HCT116 (cell line): ENCODE measurements around the gene TMEM178A. TPM values are rescaled to one million over a fixed set of nuclear protein-coding genes. Genes with fewer than 3 reads are reported as not detected.

ENCODE experiments used
- ATAC-seq: fragments of 200-7000 bp; cut with Tn5 transposase; 2 replicates; pipeline ENCODE4 v1.9.1; 2020; ENCODE audit warnings: mild to moderate bottlenecking, moderate library complexity
- BruUV-seq: library from RNA; stranded (reverse); fragments of 400-500 nt; replicated peaks from 2 replicates; lab custom pipeline; 2021; lab: Mats Ljungman, UMichigan
- CTCF ChIA-PET: fragments of 300-600 bp; sonication (Branson Sonifier 250); formaldehyde crosslinking; loops from one replicate; lab custom pipeline; 2021; ENCODE audit warnings: antibody characterized with exemption; lab: Charles Lee
- POLR2A ChIA-PET: fragments of 300-600, 350-600 bp; sonication (Branson Sonifier 250); formaldehyde crosslinking; loops from one replicate; lab custom pipeline; 2021; ENCODE audit warnings: antibody characterized with exemption; lab: Charles Lee
- RAD21 ChIA-PET, 2 experiments: fragments of 300-600 bp; sonication (Branson Sonifier 250); formaldehyde crosslinking; loops; one replicate each; lab custom pipeline; 2023; ENCODE audit warnings: low total read pairs in 2 of 2; ENCODE audit not compliant: uncharacterized antibody in 2 of 2, unreplicated experiment in 2 of 2, low non-redundant PET in 1 of 2; lab: Charles Lee
- DNase-seq: peaks from one replicate; pipeline ENCODE4 v3.0.0-alpha.2; 2010; ENCODE audit warnings: low read depth, low spot score
- H2AFZ ChIP-seq: fragments of 200-600 bp; shearing (Covaris generic), sonication (generic); 2 replicates; pipeline ENCODE4 v1.6.1; 2017; ENCODE audit warnings: low read depth, mixed run types, mixed read lengths, antibody characterized with exemption, low read length; ENCODE audit not compliant: poor library complexity, severe bottlenecking
- H3K27ac ChIP-seq: 2 replicates; pipeline ENCODE4 v1.5.1; 2012; ENCODE audit warnings: low read depth, low read length
- H3K27me3 ChIP-seq: fragments of 200-600 bp; sonication (generic); 2 replicates; pipeline ENCODE4 v1.6.1; 2016; ENCODE audit warnings: mixed run types, low read length, mixed read lengths; ENCODE audit not compliant: insufficient read depth
- H3K36me3 ChIP-seq, 2 experiments: fragments of 200-500 bp in 1 of 2; fragments of 200-600 bp in 1 of 2; sonication (Bioruptor generic) in 1 of 2; sonication (generic) in 1 of 2; 2 replicates each; pipeline versions ENCODE4 v1.5.1 to v1.6.1; 2014 to 2016; ENCODE audit warnings: low read length in 2 of 2, inconsistent platforms in 1 of 2, mixed read lengths in 1 of 2, mixed run types in 1 of 2; ENCODE audit not compliant: insufficient read depth in 2 of 2, control insufficient read depth in 1 of 2
- H3K4me1 ChIP-seq, 2 experiments: fragments of 200-600 bp in 1 of 2; sonication (generic) in 1 of 2; 2 replicates each; pipeline versions ENCODE4 v1.5.1 to v1.6.1; 2012 to 2017; ENCODE audit warnings: low read length in 2 of 2, inconsistent platforms in 1 of 2, mild to moderate bottlenecking in 1 of 2, mixed read lengths in 1 of 2, mixed run types in 1 of 2, moderate library complexity in 1 of 2; ENCODE audit not compliant: insufficient read depth in 2 of 2, control insufficient read depth in 1 of 2
- H3K4me2 ChIP-seq: fragments of 200-600 bp; sonication (generic); 2 replicates; pipeline ENCODE4 v1.6.1; 2017; ENCODE audit warnings: mixed run types, low read length, mixed read lengths
- H3K4me3 ChIP-seq, 2 experiments: fragments of 200-600 bp in 1 of 2; sonication (generic) in 1 of 2; replicated peaks in 1 of 2; 2 replicates each; pipeline ENCODE4 v1.5.1; 2011 to 2016; ENCODE audit warnings: low read length in 2 of 2, control low read depth in 1 of 2, low read depth in 1 of 2, mild to moderate bottlenecking in 1 of 2, mixed read lengths in 1 of 2, mixed run types in 1 of 2
- H3K79me2 ChIP-seq: fragments of 200-600 bp; sonication (generic); 2 replicates; pipeline ENCODE4 v1.6.1; 2017; ENCODE audit warnings: mild to moderate bottlenecking, mixed run types, low read length, moderate library complexity, mixed read lengths; ENCODE audit not compliant: insufficient read depth
- H3K9ac ChIP-seq: fragments of 200-600 bp; sonication (generic); 2 replicates; pipeline ENCODE4 v1.6.1; 2016; ENCODE audit warnings: low read length, mixed read lengths
- H3K9me2 ChIP-seq: fragments of 200-600 bp; sonication (generic), shearing (Covaris generic); 2 replicates; pipeline ENCODE4 v1.6.1; 2017; ENCODE audit warnings: mixed run types, mild to moderate bottlenecking, moderate library complexity; ENCODE audit not compliant: insufficient read depth
- H3K9me3 ChIP-seq, 2 experiments: fragments of 200-500 bp in 1 of 2; fragments of 200-600 bp in 1 of 2; sonication (Bioruptor generic) in 1 of 2; sonication (generic) in 1 of 2; 2 replicates each; pipeline ENCODE4 v1.6.1; 2014 to 2017; ENCODE audit warnings: low read length in 2 of 2, mixed read lengths in 2 of 2, inconsistent platforms in 1 of 2, low read depth in 1 of 2, mild to moderate bottlenecking in 1 of 2, mixed run types in 1 of 2, moderate library complexity in 1 of 2; ENCODE audit not compliant: control insufficient read depth in 1 of 2, insufficient read depth in 1 of 2
- H4K20me1 ChIP-seq: fragments of 200-600 bp; sonication (generic), shearing (Covaris generic); 2 replicates; pipeline ENCODE4 v1.6.1; 2017; ENCODE audit warnings: mixed run types, mild to moderate bottlenecking, moderate library complexity; ENCODE audit not compliant: insufficient read depth
- CBX3 ChIP-seq: IDR thresholded peaks from 2 replicates; pipeline ENCODE4 v1.6.1; 2012; ENCODE audit warnings: low read depth
- ELF1 ChIP-seq: IDR thresholded peaks from 2 replicates; pipeline ENCODE4 v1.6.1; 2012; ENCODE audit warnings: low read depth, borderline replicate concordance
- EZH2 ChIP-seq: fragments of 200-600 bp; sonication (generic); IDR thresholded peaks from 2 replicates; pipeline ENCODE4 v1.6.1; 2017; ENCODE audit warnings: antibody characterized with exemption, mixed run types
- EZH2phosphoT487 ChIP-seq: fragments of 200-600 bp; IDR thresholded peaks from 2 replicates; pipeline ENCODE4 v1.6.1; 2018; ENCODE audit warnings: antibody characterized with exemption, borderline replicate concordance
- FOSL1 ChIP-seq: IDR thresholded peaks from 2 replicates; pipeline ENCODE4 v1.6.1; 2012; ENCODE audit warnings: low read depth
- JUND ChIP-seq: IDR thresholded peaks from 2 replicates; pipeline ENCODE4 v1.6.1; 2012
- POLR2A ChIP-seq: IDR thresholded peaks from 2 replicates; pipeline ENCODE4 v1.7.0; 2011; ENCODE audit warnings: borderline replicate concordance; ENCODE audit not compliant: insufficient read depth, insufficient read length; ENCODE audit errors: extremely low read depth
- TCF7L2 ChIP-seq: IDR thresholded peaks from 2 replicates; pipeline ENCODE4 v1.7.0; 2011; ENCODE audit warnings: borderline replicate concordance, inconsistent platforms; ENCODE audit not compliant: insufficient read depth, insufficient read length; ENCODE audit errors: extremely low read depth
- YY1 ChIP-seq: IDR thresholded peaks from 2 replicates; pipeline ENCODE4 v1.6.1; 2011; ENCODE audit warnings: low read length, low read depth, moderate library complexity, mild to moderate bottlenecking; ENCODE audit not compliant: insufficient replicate concordance; ENCODE audit errors: extremely low read depth
- ZFX ChIP-seq: fragments of 450-650 bp; IDR thresholded peaks from 2 replicates; pipeline ENCODE4 v1.6.1; 2017
- ZNF274 ChIP-seq: fragments of 200-500 bp; sonication (Bioruptor generic); IDR thresholded peaks from 2 replicates; pipeline ENCODE4 v1.6.1; 2014; ENCODE audit warnings: mild to moderate bottlenecking, low read depth, low read length, inconsistent platforms
- intact Hi-C: fragments of 100-400 bp; cut with micrococcal nuclease; formaldehyde crosslinking; loops from 2 replicates; pipeline ENCODE4 v1.10.0; 2022
- total RNA-seq: library from RNA; stranded (reverse); gene quantifications from one replicate; pipeline ENCODE4 v1.2.1, GENCODE V29; 2021; ENCODE audit not compliant: unreplicated experiment
- TF ChIP-seq, protein P1 (sequence below): IDR thresholded peaks from 2 replicates; pipeline ENCODE4 v1.6.1; 2011; ENCODE audit warnings: mild to moderate bottlenecking, low read length, moderate library complexity; ENCODE audit not compliant: insufficient replicate concordance; ENCODE audit errors: extremely low read depth
- TF ChIP-seq, protein P2 (sequence below): IDR thresholded peaks from 2 replicates; pipeline ENCODE4 v1.6.1; 2012
- TF ChIP-seq, protein P3 (sequence below): IDR thresholded peaks from 2 replicates; pipeline ENCODE4 v1.6.1; 2012; ENCODE audit warnings: low read depth

TMEM178A gene
- total RNA-seq, 1 experiment from 2014 or later, result 1.3 TPM

DNA sequence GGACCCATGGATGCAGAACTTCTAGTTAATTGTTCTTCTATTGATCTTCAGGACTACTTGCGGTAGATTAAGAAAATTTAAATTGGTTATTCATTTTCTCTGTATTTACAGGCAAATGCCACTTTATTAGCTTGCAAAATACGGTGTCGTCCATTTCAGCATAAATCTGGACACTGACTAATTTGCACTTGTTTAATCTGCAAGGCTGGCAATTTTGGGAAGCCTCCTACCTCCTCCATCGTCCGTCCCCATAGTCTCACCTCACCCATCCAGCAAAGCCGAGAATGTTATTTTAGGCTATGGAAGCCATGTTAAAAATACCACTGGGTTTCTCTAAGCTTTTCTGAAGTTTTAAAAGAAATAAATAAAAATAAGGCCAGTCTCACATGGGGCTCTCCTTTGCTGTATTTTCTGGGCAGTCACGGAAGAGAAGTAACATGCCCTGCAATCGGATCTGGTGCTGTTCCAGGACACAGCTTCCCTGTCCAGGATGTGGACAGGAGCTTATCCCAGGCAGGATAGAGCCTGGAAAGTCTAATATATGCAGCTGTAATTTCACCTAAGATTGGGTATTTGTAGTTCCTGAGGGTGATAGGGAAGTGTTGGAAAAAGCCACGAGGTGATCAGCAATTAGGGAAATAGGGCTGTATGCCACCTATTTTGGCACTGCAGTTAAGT lies 17.4 kb downstream of the TMEM178A start:
- ChIA-PET CTCF (no interaction called here), POLR2A (no interaction called here), RAD21 (no interaction called here)
- Histone ChIP-seq H2AFZ (no peak overlapping the region), H3K4me2 (no peak overlapping the region), H3K27ac (no peak overlapping the region), H3K9ac (no peak overlapping the region), H3K9me3 (no peaks in the 10 kb centered on the region), H3K4me3 (no peak overlapping the region), H3K79me2 (no peaks in the 10 kb centered on the region), H3K27me3 (peaks cover 15% of the 10 kb centered on the region; the same call in 1 of the 2 replicates), H3K36me3 (no peaks in the 10 kb centered on the region), H4K20me1 (no peaks in the 10 kb centered on the region), H3K9me2 (no peaks in the 10 kb centered on the region), H3K4me1 (no peaks in the 10 kb centered on the region)
- intact Hi-C loops, result no loop called here
- TF ChIP-seq, protein P1, sequence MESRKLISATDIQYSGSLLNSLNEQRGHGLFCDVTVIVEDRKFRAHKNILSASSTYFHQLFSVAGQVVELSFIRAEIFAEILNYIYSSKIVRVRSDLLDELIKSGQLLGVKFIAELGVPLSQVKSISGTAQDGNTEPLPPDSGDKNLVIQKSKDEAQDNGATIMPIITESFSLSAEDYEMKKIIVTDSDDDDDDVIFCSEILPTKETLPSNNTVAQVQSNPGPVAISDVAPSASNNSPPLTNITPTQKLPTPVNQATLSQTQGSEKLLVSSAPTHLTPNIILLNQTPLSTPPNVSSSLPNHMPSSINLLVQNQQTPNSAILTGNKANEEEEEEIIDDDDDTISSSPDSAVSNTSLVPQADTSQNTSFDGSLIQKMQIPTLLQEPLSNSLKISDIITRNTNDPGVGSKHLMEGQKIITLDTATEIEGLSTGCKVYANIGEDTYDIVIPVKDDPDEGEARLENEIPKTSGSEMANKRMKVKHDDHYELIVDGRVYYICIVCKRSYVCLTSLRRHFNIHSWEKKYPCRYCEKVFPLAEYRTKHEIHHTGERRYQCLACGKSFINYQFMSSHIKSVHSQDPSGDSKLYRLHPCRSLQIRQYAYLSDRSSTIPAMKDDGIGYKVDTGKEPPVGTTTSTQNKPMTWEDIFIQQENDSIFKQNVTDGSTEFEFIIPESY, result no peak
- TF ChIP-seq ELF1 (no peak), TCF7L2 (no peak), JUND (no peak), CBX3 (no peak), ZFX (no peak)
- BruUV-seq, result no TSS peak
- ATAC-seq (no peak), DNase-seq (no peak)

DNA sequence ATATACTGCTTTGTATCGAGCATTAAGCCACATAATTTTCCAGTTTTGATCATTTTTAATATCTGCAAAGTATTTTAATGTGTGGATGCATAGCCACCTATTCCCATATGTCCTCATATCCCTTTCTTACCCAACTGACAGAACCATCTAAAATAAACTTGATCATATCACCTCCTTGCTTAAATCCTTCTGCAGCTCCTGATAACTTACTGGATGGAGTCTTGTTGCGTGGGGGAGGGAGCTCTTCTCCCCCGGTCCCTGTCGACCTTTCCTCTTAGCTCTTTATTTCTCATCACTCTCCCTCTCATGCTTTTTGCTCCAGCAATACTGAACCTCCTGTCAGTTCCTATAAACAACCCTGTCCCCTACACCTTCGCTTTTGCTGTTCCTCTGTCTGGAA lies 18.7 kb downstream of the TMEM178A start:
- no TSS peak for BruUV-seq
- CTCF ChIA-PET, result no interaction called here
- H3K36me3 ChIP-seq, result no peaks in the 10 kb centered on the region
- no peaks in the 10 kb centered on the region for H3K9me3 ChIP-seq
- H3K4me2 ChIP-seq, result no peak overlapping the region
- H3K4me1 ChIP-seq, result no peaks in the 10 kb centered on the region
- no peak overlapping the region for H3K9ac ChIP-seq
- H2AFZ ChIP-seq, result no peak overlapping the region
- no peaks in the 10 kb centered on the region for H4K20me1 ChIP-seq
- H3K27me3 ChIP-seq, result peaks cover 15% of the 10 kb centered on the region; the same call in 1 of the 2 replicates
- no peak overlapping the region for H3K27ac ChIP-seq
- H3K9me2 ChIP-seq, result no peaks in the 10 kb centered on the region
- DNase-seq, result no peak
- intact Hi-C loops, result no loop called here
- RAD21 ChIA-PET, result no interaction called here
- H3K79me2 ChIP-seq, result no peaks in the 10 kb centered on the region
- H3K4me3 ChIP-seq, result no peak overlapping the region
- POLR2A ChIA-PET, result no interaction called here
- no peak for ATAC-seq
- TF ChIP-seq FOSL1 (no peak), EZH2phosphoT487 (no peak), CBX3 (no peak), ZNF274 (no peak), EZH2 (no peak), YY1 (no peak), JUND (no peak), TCF7L2 (no peak), ZFX (no peak), POLR2A (no peak)
- TF ChIP-seq, protein P2, sequence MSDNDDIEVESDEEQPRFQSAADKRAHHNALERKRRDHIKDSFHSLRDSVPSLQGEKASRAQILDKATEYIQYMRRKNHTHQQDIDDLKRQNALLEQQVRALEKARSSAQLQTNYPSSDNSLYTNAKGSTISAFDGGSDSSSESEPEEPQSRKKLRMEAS, result no peak
- TF ChIP-seq, protein P3, sequence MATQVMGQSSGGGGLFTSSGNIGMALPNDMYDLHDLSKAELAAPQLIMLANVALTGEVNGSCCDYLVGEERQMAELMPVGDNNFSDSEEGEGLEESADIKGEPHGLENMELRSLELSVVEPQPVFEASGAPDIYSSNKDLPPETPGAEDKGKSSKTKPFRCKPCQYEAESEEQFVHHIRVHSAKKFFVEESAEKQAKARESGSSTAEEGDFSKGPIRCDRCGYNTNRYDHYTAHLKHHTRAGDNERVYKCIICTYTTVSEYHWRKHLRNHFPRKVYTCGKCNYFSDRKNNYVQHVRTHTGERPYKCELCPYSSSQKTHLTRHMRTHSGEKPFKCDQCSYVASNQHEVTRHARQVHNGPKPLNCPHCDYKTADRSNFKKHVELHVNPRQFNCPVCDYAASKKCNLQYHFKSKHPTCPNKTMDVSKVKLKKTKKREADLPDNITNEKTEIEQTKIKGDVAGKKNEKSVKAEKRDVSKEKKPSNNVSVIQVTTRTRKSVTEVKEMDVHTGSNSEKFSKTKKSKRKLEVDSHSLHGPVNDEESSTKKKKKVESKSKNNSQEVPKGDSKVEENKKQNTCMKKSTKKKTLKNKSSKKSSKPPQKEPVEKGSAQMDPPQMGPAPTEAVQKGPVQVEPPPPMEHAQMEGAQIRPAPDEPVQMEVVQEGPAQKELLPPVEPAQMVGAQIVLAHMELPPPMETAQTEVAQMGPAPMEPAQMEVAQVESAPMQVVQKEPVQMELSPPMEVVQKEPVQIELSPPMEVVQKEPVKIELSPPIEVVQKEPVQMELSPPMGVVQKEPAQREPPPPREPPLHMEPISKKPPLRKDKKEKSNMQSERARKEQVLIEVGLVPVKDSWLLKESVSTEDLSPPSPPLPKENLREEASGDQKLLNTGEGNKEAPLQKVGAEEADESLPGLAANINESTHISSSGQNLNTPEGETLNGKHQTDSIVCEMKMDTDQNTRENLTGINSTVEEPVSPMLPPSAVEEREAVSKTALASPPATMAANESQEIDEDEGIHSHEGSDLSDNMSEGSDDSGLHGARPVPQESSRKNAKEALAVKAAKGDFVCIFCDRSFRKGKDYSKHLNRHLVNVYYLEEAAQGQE, result no peak
